MM.1S (cell line): ENCODE results near the gene TMEM143.
"Not testable (repeated sequence)": the region's sequence is repeated elsewhere in the genome, so short reads cannot be mapped to it uniquely, and the experiment has no call there.

ENCODE experiments used
- DNase-seq: peaks from one replicate; pipeline ENCODE4 v3.0.0-alpha.2; 2015
- H2AFZ ChIP-seq: fragments of 300-600 bp; sonication (generic); 2 replicates; pipeline ENCODE4 v1.6.0; 2016; ENCODE audit warnings: antibody characterized with exemption, low read length
- H3F3A ChIP-seq: fragments of 300-600 bp; sonication (generic); 2 replicates; pipeline ENCODE4 v1.6.1; 2016; ENCODE audit warnings: mild to moderate bottlenecking, antibody characterized with exemption, low read length, moderate library complexity, mixed read lengths; ENCODE audit not compliant: insufficient read depth
- H3K27ac ChIP-seq: fragments of 300-600 bp; sonication (generic); 2 replicates; pipeline ENCODE4 v1.5.1; 2016; ENCODE audit warnings: mild to moderate bottlenecking, low read length
- H3K27me3 ChIP-seq: fragments of 300-600 bp; sonication (generic); replicated peaks from 2 replicates; pipeline ENCODE4 v1.6.0; 2016; ENCODE audit warnings: low read length; ENCODE audit not compliant: insufficient read depth
- H3K36me3 ChIP-seq: fragments of 300-600 bp; sonication (generic); replicated peaks from 2 replicates; pipeline ENCODE4 v1.6.1; 2016; ENCODE audit warnings: mild to moderate bottlenecking, low read length, mixed read lengths; ENCODE audit not compliant: insufficient read depth
- H3K4me1 ChIP-seq: fragments of 300-600 bp; sonication (generic); 2 replicates; pipeline ENCODE4 v1.6.1; 2016; ENCODE audit warnings: low read length, mixed read lengths
- H3K4me2 ChIP-seq: fragments of 300-600 bp; sonication (generic); 2 replicates; pipeline ENCODE4 v1.6.0; 2016; ENCODE audit warnings: low read depth, low read length
- H3K4me3 ChIP-seq: fragments of 300-600 bp; sonication (generic); 2 replicates; pipeline ENCODE4 v1.5.1; 2016; ENCODE audit warnings: low read length, mixed read lengths
- H3K79me2 ChIP-seq: fragments of 300-600 bp; sonication (generic); 2 replicates; pipeline ENCODE4 v1.6.1; 2016; ENCODE audit warnings: mixed run types, low read length, mixed read lengths
- H3K9ac ChIP-seq: fragments of 300-600 bp; sonication (generic); 2 replicates; pipeline ENCODE4 v1.6.1; 2016; ENCODE audit warnings: low read length, mixed read lengths
- H3K9me2 ChIP-seq: fragments of 300-600 bp; sonication (generic); replicated peaks from 2 replicates; pipeline ENCODE4 v1.6.1; 2016; ENCODE audit warnings: mild to moderate bottlenecking, low read length, mixed read lengths; ENCODE audit not compliant: insufficient read depth
- H3K9me3 ChIP-seq: fragments of 300-600 bp; sonication (generic); replicated peaks from 2 replicates; pipeline ENCODE4 v1.6.1; 2016; ENCODE audit warnings: mild to moderate bottlenecking, low read length, mixed read lengths; ENCODE audit not compliant: insufficient read depth
- H4K20me1 ChIP-seq: fragments of 300-600 bp; sonication (generic); 2 replicates; pipeline ENCODE4 v1.6.1; 2016; ENCODE audit warnings: mild to moderate bottlenecking, low read length, moderate library complexity, mixed read lengths; ENCODE audit not compliant: insufficient read depth
- CTCF ChIP-seq: fragments of 300-600 bp; sonication (generic); IDR thresholded peaks from 2 replicates; pipeline ENCODE4 v1.5.1; 2016; ENCODE audit warnings: antibody characterized with exemption, low read length, mixed read lengths
- EZH2 ChIP-seq: fragments of 300-600 bp; sonication (generic); optimal IDR thresholded peaks from 2 replicates; pipeline ENCODE3; 2017; ENCODE audit warnings: low read depth, mild to moderate bottlenecking, antibody characterized with exemption, low read length, mixed read lengths
- EZH2phosphoT487 ChIP-seq: fragments of 300-600 bp; sonication (generic); IDR thresholded peaks from 2 replicates; pipeline ENCODE4 v1.6.1; 2018; ENCODE audit warnings: antibody characterized with exemption, low read length

The TMEM143 gene

GRCh38 chr19:48392860-48393558 is 29.3 kb upstream of the TMEM143 start:
- Histone ChIP-seq H2AFZ (no peak overlapping the region), H3K9ac (no peak overlapping the region), H3F3A (peaks cover 22% of the 10 kb centered on the region)

DNA sequence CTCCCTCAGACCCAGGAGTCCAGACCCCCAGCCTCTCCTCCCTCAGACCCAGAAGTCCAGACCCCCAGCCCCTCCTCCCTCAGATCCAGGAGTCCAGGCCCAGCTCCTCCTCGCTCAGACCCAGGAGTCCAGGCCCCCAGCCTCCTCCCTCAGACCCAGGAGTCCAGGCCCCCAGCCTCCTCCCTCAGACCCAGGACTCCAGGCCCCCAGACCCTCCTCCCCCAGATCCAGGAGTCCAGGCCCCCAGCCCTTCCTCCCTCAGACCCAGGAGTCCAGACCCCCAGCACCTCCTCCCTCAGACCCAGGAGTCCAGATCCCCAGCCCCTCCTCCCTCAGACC is 28.2 kb upstream of the TMEM143 start:
- not testable (repeated sequence) for H2AFZ ChIP-seq

More at GRCh38 chr19:48392860-48393558, 29.3 kb upstream of the TMEM143 start:
- Histone ChIP-seq H4K20me1 (no peaks in the 10 kb centered on the region), H3K9me2 (no peaks in the 10 kb centered on the region), H3K9me3 (no peaks in the 10 kb centered on the region), H3K27ac (no peak overlapping the region), H3K36me3 (peaks cover 6% of the 10 kb centered on the region; the same call in 1 of the 2 replicates), H3K79me2 (peaks cover 42% of the 10 kb centered on the region), H3K4me2 (no peak overlapping the region), H3K27me3 (peaks cover 51% of the 10 kb centered on the region), H3K4me1 (peaks cover 24% of the 10 kb centered on the region), H3K4me3 (no peak overlapping the region)
- no peak for TF ChIP-seq EZH2phosphoT487
- TF ChIP-seq EZH2, result no peak
- no peak for TF ChIP-seq CTCF
- DNase-seq, result no peak

DNA sequence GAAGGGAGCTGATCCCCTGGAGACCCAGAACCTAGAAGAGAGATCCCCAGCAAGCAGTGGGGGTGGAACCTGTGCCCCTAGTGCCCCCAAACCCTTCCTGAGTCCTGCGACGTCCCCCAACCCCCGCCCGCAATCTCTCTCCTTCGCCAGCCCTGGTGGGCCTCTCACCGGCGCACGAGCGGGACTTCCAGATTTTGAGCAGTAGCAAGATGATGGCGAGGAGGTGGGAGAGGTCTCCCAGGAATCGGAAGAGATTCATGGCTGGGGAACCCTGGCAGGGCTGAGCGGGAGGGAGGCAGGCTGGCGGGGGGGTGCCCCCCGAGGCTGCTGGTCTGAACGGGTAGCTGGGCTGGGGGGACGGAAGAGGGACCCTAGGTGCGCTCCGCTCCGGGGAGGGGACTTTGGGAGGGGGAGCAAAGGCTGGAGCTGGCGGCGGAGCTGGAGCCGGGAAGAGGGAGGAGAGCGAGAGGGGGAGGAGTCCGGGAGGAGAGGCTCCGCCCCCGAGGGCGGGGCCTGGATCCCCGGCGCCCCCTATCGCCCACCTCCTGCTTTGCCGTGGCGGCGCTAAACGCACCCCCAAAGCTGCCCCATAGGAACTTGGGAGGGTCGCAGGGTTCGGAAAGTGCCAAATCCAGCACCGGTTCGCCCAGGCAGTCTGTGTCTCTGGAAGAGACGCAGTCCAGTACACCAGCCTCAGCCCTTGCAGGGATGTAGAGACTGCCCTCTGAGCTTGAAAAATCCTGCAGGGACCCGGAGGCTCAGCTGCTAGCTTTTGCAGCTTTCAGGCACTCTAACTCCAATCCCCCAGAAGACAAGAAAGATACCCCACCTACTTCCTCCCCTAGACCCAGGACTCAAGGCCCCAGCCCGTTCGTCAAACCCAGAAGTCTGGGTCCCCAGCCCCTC is 27.6 kb upstream of the TMEM143 start, which contains the start of gene KDELR1:
Gene KDELR1 (minus strand): TSS at position 452 of the 906 bp plus-strand sequence. CDS start 193 bp downstream, at position 259.
- DNase-seq, result peak; percentile 49
- Histone ChIP-seq H3K9me3 (no peaks in the 10 kb centered on the region), H3K9me2 (no peaks in the 10 kb centered on the region), H4K20me1 (no peaks in the 10 kb centered on the region), H3K9ac (peak within 1 kb of the TSS; percentile 99), H3K27ac (peak within 1 kb of the TSS; percentile 75), H3K79me2 (peaks cover 48% of the 10 kb centered on the region), H3K4me1 (peaks cover 23% of the 10 kb centered on the region), H3K4me2 (peak within 1 kb of the TSS; percentile 70), H3K36me3 (peaks cover 7% of the 10 kb centered on the region; the same call in 1 of the 2 replicates), H2AFZ (peak within 1 kb of the TSS; percentile 52), H3F3A (peaks cover 35% of the 10 kb centered on the region), H3K27me3 (peaks cover 39% of the 10 kb centered on the region), H3K4me3 (peak within 1 kb of the TSS; percentile 95)
- TF ChIP-seq CTCF (peak; percentile 87), EZH2phosphoT487 (no peak)

More for the DNA sequence above, 28.2 kb upstream of the TMEM143 start:
- H4K20me1 ChIP-seq, DNase-seq, H3K9ac ChIP-seq, H3K36me3 ChIP-seq, H3K9me3 ChIP-seq, H3K4me3 ChIP-seq, H3K9me2 ChIP-seq, H3K27ac ChIP-seq: not testable (repeated sequence)
- H3K4me1 ChIP-seq, result peaks cover 23% of the 10 kb centered on the region
- H3K4me2 ChIP-seq, result peak overlapping the region; percentile 70; the same call in 1 of the 2 replicates
- peaks cover 46% of the 10 kb centered on the region for H3K79me2 ChIP-seq
- H3F3A ChIP-seq, result peaks cover 29% of the 10 kb centered on the region
- peaks cover 43% of the 10 kb centered on the region for H3K27me3 ChIP-seq
